GM12865 (cell line): ENCODE data around the gene CHST15.

Experiments
- DNase-seq: peaks from one replicate; pipeline ENCODE4 v3.0.0; 2010; ENCODE audit warnings: low read depth
- H3K4me3 ChIP-seq: 2 replicates; pipeline ENCODE4 v1.5.1; 2011; ENCODE audit warnings: mild to moderate bottlenecking, low read depth, low read length, control low read depth
- CTCF ChIP-seq: IDR thresholded peaks from 2 replicates; pipeline ENCODE4 v1.5.1; 2011; ENCODE audit warnings: low read length, control low read depth, low read depth, inconsistent platforms; ENCODE audit not compliant: insufficient read depth; ENCODE audit errors: missing control alignments

The CHST15 gene

GRCh38 chr10:124061030-124061429 is 32.4 kb downstream of the CHST15 start:
- DNase-seq, result no peak
- TF ChIP-seq CTCF, result no peak

GRCh38 chr10:124060148-124060720 is 33.2 kb downstream of the CHST15 start:
- no peak for TF ChIP-seq CTCF
- no peak for DNase-seq
- no peak overlapping the region for H3K4me3 ChIP-seq

More at GRCh38 chr10:124061030-124061429, 32.4 kb downstream of the CHST15 start:
- no peak overlapping the region for H3K4me3 ChIP-seq

GRCh38 chr10:124059551-124059950 is 33.8 kb downstream of the CHST15 start:
- no peak for DNase-seq
- no peak for TF ChIP-seq CTCF
- H3K4me3 ChIP-seq, result no peak overlapping the region

- no peak overlapping the region for H3K4me3 ChIP-seq
- TF ChIP-seq CTCF, result no peak
- DNase-seq, result no peak
Measured at GRCh38 chr10:124058346-124059003, 34.9 kb downstream of the CHST15 start.

- H3K4me3 ChIP-seq, result no peak overlapping the region
- DNase-seq, result no peak
- TF ChIP-seq CTCF, result no peak
Measured at GRCh38 chr10:124057601-124058000, 35.8 kb downstream of the CHST15 start.

GRCh38 chr10:124056337-124056980 is 36.9 kb downstream of the CHST15 start:
- H3K4me3 ChIP-seq, result no peak overlapping the region
- DNase-seq, result no peak
- no peak for TF ChIP-seq CTCF
